Measurements from ENCODE around the gene PROK1. TPM values are rescaled to one million over a fixed set of nuclear protein-coding genes. Genes with fewer than 3 reads are reported as not detected.

The PROK1 gene
- total and polyA plus RNA-seq, 9 donors, result not detected

DNA sequence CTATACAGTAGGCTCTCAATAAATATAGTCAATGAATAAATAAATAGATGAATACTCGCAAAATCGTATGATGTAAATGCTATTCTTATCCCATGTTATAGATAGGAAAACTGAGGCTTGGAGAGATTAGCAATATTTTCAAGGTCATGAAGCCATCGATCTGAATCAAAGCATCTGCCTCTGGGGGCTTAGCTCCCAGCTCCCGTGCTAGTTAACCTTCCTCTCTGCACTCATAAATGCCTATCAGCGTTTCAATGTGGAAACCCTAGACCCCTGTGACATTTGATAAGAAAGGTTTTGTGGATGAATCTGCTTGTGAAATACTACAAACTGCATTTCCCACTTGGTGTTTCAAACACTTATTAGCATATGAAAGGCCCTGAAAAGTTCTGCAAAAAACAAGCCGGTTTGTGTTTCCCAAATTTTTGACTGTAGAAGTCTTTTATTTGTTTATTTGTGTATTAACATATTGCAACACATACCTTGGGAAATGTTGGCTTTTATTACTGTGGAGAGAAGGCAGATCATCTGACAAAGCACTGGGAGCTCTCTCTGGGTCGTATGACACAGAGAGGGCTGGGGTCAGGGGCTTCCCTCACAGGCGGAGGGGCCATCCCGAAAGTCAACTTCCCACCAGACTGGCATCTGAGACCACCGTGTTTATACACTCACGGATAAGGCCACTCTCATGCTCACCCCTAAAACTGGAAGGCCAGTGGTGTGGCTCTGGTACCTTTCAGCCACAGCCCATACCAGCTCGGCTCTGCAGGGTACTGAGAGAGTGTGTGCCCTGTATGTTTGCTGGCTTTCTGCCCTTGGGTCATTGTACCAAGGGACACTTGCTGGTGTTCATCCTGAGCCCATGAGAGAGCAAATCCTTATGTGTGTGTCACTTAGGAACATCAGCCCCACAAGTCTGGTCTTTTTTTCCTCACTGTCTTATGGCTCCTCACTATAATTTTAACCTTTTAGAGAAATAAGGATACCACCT lies 993 bp upstream of the PROK1 start:
- WGBS (ENCODE audit: insufficient coverage), result 35% methylated on average over 4 of the region's 12 CpGs
- no peaks in the 10 kb centered on the region for H3K9me3 ChIP-seq (replicated peaks; ENCODE audit: control insufficient read depth, low read depth, low read length)
- H3K27me3 ChIP-seq (ENCODE audit: control insufficient read depth, insufficient read depth, low read length), result peaks cover 19% of the 10 kb centered on the region
- H3K36me3 ChIP-seq (ENCODE audit: control insufficient read depth, insufficient read depth, low read length), result no peaks in the 10 kb centered on the region
- no peak overlapping the region for H3K4me3 ChIP-seq (ENCODE audit: low read length)
- H3K4me1 ChIP-seq (ENCODE audit: control insufficient read depth, insufficient read depth, low read length), result no peaks in the 10 kb centered on the region
- H3K27ac ChIP-seq (ENCODE audit: low read length), result no peak overlapping the region
- DNase-seq, result no peak

DNA sequence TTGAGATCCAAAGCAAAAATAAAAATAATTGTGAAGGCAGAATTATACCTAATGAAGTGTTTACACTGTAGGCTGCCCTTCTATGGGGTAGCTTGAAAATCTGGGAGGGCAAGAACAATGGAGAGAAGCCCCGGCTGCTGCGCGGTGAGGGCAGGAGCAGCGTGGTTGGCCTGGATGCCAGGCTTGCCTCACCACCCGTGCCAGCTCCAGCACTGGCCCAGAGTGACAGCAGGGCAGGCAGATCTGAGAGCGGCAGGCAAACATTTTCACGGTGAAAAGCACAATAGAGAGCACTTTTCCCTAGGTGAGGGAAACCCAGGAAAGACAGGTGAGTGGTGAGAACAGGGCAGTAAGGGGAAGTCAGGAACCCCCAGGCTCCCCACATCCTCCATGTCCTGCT lies 1.4 kb downstream of the PROK1 start:
- no peak for DNase-seq
- Histone ChIP-seq H3K9me3 (replicated peaks; ENCODE audit: control insufficient read depth, low read depth, low read length) (no peaks in the 10 kb centered on the region), H3K27me3 (ENCODE audit: control insufficient read depth, insufficient read depth, low read length) (peaks cover 19% of the 10 kb centered on the region), H3K36me3 (ENCODE audit: control insufficient read depth, insufficient read depth, low read length) (no peaks in the 10 kb centered on the region), H3K27ac (ENCODE audit: low read length) (no peak overlapping the region), H3K4me3 (ENCODE audit: low read length) (no peak overlapping the region), H3K4me1 (ENCODE audit: control insufficient read depth, insufficient read depth, low read length) (no peaks in the 10 kb centered on the region)
- 63% methylated on average over 7 of the region's 7 CpGs for WGBS (ENCODE audit: insufficient coverage)

DNA sequence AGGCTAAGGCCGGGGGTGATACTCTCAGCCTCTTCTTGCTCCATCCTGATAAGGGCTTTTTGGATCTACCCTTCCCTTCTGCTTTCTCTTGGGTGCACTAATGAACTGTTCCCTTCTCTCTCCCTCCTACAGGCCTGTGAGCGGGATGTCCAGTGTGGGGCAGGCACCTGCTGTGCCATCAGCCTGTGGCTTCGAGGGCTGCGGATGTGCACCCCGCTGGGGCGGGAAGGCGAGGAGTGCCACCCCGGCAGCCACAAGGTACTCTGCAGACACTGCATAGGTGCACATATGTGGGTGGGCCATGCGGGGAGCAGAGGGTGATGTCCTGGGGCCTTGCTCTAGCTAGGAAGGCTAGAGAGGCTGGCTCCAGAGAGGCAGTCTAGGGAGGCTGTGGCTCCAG lies 2.9 kb downstream of the PROK1 start:
- no peaks in the 10 kb centered on the region for H3K4me1 ChIP-seq (ENCODE audit: control insufficient read depth, insufficient read depth, low read length)
- no peak overlapping the region for H3K4me3 ChIP-seq (ENCODE audit: low read length)
- no peaks in the 10 kb centered on the region for H3K9me3 ChIP-seq (replicated peaks; ENCODE audit: control insufficient read depth, low read depth, low read length)
- H3K27me3 ChIP-seq (ENCODE audit: control insufficient read depth, insufficient read depth, low read length), result peaks cover 16% of the 10 kb centered on the region
- H3K27ac ChIP-seq (ENCODE audit: low read length), result no peak overlapping the region
- WGBS (ENCODE audit: insufficient coverage), result 90% methylated on average over 8 of the region's 9 CpGs
- DNase-seq, result no peak
- no peaks in the 10 kb centered on the region for H3K36me3 ChIP-seq (ENCODE audit: control insufficient read depth, insufficient read depth, low read length)

DNA sequence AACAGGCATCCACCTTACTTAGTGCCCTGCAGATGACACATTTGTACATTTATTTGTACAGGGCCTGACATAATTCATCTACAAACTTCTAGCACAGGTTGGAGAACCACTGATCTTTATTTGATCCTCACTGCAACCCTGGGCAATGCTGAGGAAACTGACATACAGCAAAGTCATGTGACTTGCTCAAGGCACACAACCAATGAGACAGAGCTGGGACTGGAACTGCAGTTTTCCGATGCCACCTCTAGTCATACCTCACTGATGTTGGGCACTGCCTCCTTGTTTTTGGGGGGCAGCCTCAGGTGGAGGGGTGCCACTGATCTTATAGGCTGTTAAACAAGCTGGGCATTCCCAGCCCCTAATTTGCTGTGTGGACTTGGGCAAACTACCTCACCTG lies 3.4 kb downstream of the PROK1 start:
- H3K27me3 ChIP-seq (ENCODE audit: control insufficient read depth, insufficient read depth, low read length), result peaks cover 15% of the 10 kb centered on the region
- 71% methylated on average over 1 of the region's 1 CpG for WGBS (ENCODE audit: insufficient coverage)
- no peak for DNase-seq
- no peak overlapping the region for H3K4me3 ChIP-seq (ENCODE audit: low read length)
- no peaks in the 10 kb centered on the region for H3K36me3 ChIP-seq (ENCODE audit: control insufficient read depth, insufficient read depth, low read length)
- H3K9me3 ChIP-seq (replicated peaks; ENCODE audit: control insufficient read depth, low read depth, low read length), result no peaks in the 10 kb centered on the region
- H3K27ac ChIP-seq (ENCODE audit: low read length), result no peak overlapping the region
- no peaks in the 10 kb centered on the region for H3K4me1 ChIP-seq (ENCODE audit: control insufficient read depth, insufficient read depth, low read length)

DNA sequence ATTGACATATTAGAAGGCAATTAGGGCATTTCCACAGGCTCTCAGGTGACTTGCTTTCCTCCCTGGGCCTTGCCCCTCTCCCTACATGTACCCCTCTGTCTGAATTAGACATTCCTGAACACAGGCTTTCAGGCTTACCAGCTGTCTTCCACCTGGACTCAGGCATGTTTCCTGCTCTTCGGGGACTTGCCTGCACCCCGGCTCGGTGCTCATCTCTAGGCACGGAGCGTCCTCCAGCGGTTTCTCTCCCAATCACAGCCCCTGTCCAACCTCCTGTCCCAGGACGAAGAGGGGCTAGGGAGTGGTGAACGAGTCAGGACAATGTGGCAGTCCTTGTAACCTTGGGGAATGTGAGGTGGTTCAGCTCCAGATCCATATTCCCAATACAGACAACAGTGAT lies 4.2 kb downstream of the PROK1 start:
- no CpG with 5 or more reads among the region's 8 CpGs for WGBS (ENCODE audit: insufficient coverage)
- DNase-seq, result no peak
- no peaks in the 10 kb centered on the region for H3K9me3 ChIP-seq (replicated peaks; ENCODE audit: control insufficient read depth, low read depth, low read length)

DNA sequence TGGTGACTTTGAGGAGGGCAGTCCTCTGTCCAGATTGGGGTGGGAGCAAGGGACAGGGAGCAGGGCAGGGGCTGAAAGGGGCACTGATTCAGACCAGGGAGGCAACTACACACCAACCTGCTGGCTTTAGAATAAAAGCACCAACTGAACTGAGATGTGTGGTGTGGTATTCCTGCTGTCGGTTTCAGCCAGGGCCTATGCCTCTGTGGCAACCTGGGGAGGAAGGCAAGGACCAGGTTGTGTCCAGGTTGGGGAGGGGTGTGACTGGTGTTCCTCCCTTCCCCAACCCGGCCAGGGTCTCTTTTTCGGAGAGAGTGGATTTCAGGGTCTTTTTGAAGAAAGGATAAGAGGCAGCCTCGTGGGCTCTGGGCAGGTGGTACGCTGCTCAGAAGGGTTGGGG lies 6.3 kb downstream of the PROK1 start:
- no peaks in the 10 kb centered on the region for H3K36me3 ChIP-seq (ENCODE audit: control insufficient read depth, insufficient read depth, low read length)
- H3K27ac ChIP-seq (ENCODE audit: low read length), result no peak overlapping the region
- no peak for DNase-seq
- H3K4me1 ChIP-seq (ENCODE audit: control insufficient read depth, insufficient read depth, low read length), result no peaks in the 10 kb centered on the region
- H3K27me3 ChIP-seq (ENCODE audit: control insufficient read depth, insufficient read depth, low read length), result peaks cover 9% of the 10 kb centered on the region
- H3K4me3 ChIP-seq (ENCODE audit: low read length), result no peak overlapping the region
- 54% methylated on average over 5 of the region's 5 CpGs for WGBS (ENCODE audit: insufficient coverage)
- no peaks in the 10 kb centered on the region for H3K9me3 ChIP-seq (replicated peaks; ENCODE audit: control insufficient read depth, low read depth, low read length)

More for the DNA sequence above, 4.2 kb downstream of the PROK1 start:
- no peak overlapping the region for H3K4me3 ChIP-seq (ENCODE audit: low read length)
- peaks cover 12% of the 10 kb centered on the region for H3K27me3 ChIP-seq (ENCODE audit: control insufficient read depth, insufficient read depth, low read length)
- H3K4me1 ChIP-seq (ENCODE audit: control insufficient read depth, insufficient read depth, low read length), result no peaks in the 10 kb centered on the region
- H3K27ac ChIP-seq (ENCODE audit: low read length), result no peak overlapping the region
- no peaks in the 10 kb centered on the region for H3K36me3 ChIP-seq (ENCODE audit: control insufficient read depth, insufficient read depth, low read length)

DNA sequence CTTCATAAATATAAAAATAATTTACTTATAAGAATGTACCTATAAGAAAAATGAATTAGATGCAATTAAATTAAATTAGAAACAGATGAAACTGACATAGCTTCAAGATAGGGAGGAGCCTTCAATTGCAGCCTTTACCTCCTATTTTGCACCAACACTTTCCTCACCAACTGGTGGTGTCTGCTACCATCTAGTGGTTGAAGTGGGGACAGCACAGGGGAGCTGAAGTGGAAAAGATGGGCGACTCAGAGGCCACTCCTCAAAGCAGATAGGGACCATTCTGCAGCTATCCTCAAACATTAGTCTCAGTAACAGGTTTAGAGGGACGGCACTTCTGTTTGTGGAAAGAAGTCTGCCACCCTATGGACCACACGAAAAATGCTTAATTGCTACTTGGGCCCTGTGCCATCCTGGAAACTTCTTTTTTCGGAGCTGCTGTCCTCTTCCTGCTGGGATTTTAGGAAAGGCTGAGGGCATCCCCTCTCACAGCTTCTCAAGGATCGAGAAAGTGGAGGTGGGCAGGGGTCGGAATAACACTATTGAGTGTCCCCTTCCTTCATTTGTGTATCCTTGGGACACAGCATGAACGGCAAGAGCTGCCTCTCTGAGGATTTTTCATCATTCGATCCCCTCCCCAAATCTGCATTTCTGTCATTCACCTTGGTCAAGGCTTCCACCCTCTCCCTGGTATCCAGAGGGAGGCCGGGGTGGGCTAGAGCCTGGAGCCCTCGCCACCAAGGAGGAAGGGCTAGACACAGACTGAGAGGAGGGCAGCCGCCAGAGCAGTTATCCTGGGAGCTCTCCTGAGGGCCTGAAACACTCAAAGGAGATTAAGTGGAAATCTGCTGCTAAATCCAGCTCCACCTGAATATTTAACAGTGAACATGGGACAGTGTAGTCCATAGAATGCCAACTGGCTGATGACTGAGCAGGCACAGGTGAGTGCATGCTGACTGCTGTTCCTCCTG lies 9.6 kb downstream of the PROK1 start:
- WGBS (ENCODE audit: insufficient coverage), result 26% methylated on average over 3 of the region's 11 CpGs
- H3K4me1 ChIP-seq (ENCODE audit: control insufficient read depth, insufficient read depth, low read length), result no peaks in the 10 kb centered on the region

DNA sequence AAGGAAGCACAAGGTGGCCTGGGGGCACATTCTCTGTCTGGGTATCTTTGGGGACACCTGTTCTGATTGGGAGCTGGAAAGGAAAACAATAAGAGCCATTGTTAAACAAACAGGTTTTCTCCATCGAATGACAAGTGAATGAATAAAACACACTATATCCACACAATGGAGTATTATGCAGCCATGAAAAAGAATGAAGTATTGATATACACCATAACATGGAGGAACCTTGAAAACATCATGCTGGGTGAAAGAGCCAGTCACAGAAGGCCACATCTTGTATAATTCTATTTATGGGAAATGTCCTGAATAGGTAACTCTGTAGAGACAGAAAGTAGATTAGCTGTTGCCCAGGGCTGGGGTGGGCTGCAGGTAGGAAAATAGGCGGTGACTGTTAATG lies 11.1 kb downstream of the PROK1 start:
- no peak overlapping the region for H3K4me3 ChIP-seq (ENCODE audit: low read length)
- DNase-seq, result no peak
- 83% methylated on average over 1 of the region's 2 CpGs for WGBS (ENCODE audit: insufficient coverage)
- no peak overlapping the region for H3K27ac ChIP-seq (ENCODE audit: low read length)
- H3K9me3 ChIP-seq (replicated peaks; ENCODE audit: control insufficient read depth, low read depth, low read length), result no peaks in the 10 kb centered on the region
- H3K36me3 ChIP-seq (ENCODE audit: control insufficient read depth, insufficient read depth, low read length), result no peaks in the 10 kb centered on the region
- no peaks in the 10 kb centered on the region for H3K4me1 ChIP-seq (ENCODE audit: control insufficient read depth, insufficient read depth, low read length)
- peaks cover 3% of the 10 kb centered on the region for H3K27me3 ChIP-seq (ENCODE audit: control insufficient read depth, insufficient read depth, low read length)

More for the DNA sequence above, 9.6 kb downstream of the PROK1 start:
- DNase-seq, result peak; percentile 85
- no peaks in the 10 kb centered on the region for H3K36me3 ChIP-seq (ENCODE audit: control insufficient read depth, insufficient read depth, low read length)
- no peaks in the 10 kb centered on the region for H3K9me3 ChIP-seq (replicated peaks; ENCODE audit: control insufficient read depth, low read depth, low read length)
- H3K27me3 ChIP-seq (ENCODE audit: control insufficient read depth, insufficient read depth, low read length), result peaks cover 3% of the 10 kb centered on the region
- no peak overlapping the region for H3K27ac ChIP-seq (ENCODE audit: low read length)
- no peak overlapping the region for H3K4me3 ChIP-seq (ENCODE audit: low read length)

DNA sequence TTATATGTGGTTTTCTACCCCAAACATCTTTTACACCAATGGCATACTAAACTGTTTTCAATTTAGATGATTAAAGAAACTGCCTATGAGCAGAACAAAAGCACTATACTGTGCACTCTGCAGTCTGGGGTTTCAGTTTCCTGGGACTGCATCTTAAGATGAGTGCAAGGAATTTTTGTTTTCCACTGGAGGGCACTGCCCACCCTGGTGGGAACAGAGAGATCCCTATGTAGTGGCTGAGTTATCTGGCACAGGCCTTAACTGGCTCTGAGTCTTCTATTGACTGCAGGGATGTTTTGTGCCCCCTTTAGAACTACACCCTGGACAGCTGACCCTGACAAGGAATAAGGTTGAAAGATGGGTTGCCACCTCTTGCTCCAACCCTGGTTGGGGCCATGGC lies 12.0 kb downstream of the PROK1 start:
- Histone ChIP-seq H3K4me3 (ENCODE audit: low read length) (no peak overlapping the region), H3K9me3 (replicated peaks; ENCODE audit: control insufficient read depth, low read depth, low read length) (no peaks in the 10 kb centered on the region), H3K4me1 (ENCODE audit: control insufficient read depth, insufficient read depth, low read length) (peaks cover 2% of the 10 kb centered on the region), H3K36me3 (ENCODE audit: control insufficient read depth, insufficient read depth, low read length) (no peaks in the 10 kb centered on the region), H3K27ac (ENCODE audit: low read length) (no peak overlapping the region), H3K27me3 (ENCODE audit: control insufficient read depth, insufficient read depth, low read length) (peaks cover 3% of the 10 kb centered on the region)
- DNase-seq, result no peak

DNA sequence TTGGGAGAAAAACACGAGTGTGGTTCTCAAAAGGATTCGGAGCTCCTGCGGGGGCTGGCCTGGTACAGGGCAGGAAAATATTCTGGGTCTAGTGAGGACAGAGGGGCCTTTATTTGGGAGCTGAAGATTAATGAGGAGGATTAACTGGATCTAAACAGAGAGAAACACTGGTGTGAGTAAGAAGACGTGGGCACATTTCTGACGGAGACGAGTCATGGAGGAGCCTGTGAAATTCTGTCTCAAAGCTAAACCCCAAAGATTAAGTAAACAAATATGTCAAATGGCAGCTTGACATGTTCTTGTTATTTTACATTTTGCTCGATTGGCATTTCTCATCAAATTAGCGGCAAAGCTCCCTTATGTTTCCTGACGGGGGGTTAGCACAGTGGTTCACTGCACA lies 12.8 kb downstream of the PROK1 start:
- 67% methylated on average over 7 of the region's 9 CpGs for WGBS (ENCODE audit: insufficient coverage)
- Histone ChIP-seq H3K36me3 (ENCODE audit: control insufficient read depth, insufficient read depth, low read length) (no peaks in the 10 kb centered on the region), H3K27ac (ENCODE audit: low read length) (no peak overlapping the region)

More for the DNA sequence above, 12.8 kb downstream of the PROK1 start:
- DNase-seq, result no peak
- Histone ChIP-seq H3K9me3 (replicated peaks; ENCODE audit: control insufficient read depth, low read depth, low read length) (no peaks in the 10 kb centered on the region), H3K27me3 (ENCODE audit: control insufficient read depth, insufficient read depth, low read length) (peaks cover 3% of the 10 kb centered on the region), H3K4me1 (ENCODE audit: control insufficient read depth, insufficient read depth, low read length) (peaks cover 2% of the 10 kb centered on the region), H3K4me3 (ENCODE audit: low read length) (no peak overlapping the region)
